Fibroblast of lung (primary cell): ENCODE results near the gene APBB1IP.

Experiments used
- EZH2 ChIP-seq: IDR thresholded peaks from 2 replicates; pipeline ENCODE4 v1.5.1; 2012; ENCODE audit warnings: low read length, control low read depth, mild to moderate bottlenecking; ENCODE audit errors: missing control alignments
- TF ChIP-seq, protein P1 (sequence below), 2 donors: IDR thresholded peaks in 1 of 2; conservative IDR thresholded peaks in 1 of 2; 1 replicate in 1 of 2; 2 replicates in 1 of 2; pipeline ENCODE4 v1.5.1; 2011 to 2012; ENCODE audit warnings: low read length in 2 of 2, control low read depth in 1 of 2, inconsistent platforms in 1 of 2, low read depth in 1 of 2, mild to moderate bottlenecking in 1 of 2

DNA sequence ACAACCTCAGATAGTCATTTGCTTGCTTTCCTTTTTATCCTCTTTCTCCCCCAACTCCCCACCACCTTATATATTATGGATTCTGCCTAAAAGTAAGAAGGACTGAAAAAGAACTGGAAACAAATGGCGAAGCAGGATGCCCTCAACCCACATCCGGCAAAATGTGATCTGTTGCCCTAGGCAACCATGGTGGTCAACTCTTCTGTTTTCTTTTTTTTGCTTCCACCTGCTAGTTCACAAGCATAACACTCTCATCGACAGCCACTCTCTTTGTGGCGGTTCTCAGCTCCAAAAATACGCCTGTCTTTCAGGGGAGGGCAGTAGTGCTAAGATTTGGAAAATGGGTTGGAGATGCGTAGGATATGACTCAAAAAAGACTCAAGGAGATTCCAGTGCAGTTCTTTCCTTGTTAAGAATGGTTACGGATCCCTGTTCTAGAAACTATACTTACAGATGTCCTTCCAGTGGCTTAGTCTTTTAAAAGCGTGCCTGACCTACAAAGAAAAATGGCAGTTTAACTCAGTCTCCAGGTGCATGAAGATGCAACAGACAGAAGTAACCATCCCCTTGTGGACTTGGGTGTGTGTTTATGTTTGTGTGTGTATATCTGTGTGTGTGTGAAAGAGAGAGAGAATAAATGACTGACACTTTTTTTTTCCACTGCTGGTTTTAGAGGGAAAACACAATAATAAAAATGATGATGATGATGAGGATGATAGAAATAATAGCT is 10.7 kb downstream of the APBB1IP start:
- TF ChIP-seq EZH2: no peak
- TF ChIP-seq, protein P1, sequence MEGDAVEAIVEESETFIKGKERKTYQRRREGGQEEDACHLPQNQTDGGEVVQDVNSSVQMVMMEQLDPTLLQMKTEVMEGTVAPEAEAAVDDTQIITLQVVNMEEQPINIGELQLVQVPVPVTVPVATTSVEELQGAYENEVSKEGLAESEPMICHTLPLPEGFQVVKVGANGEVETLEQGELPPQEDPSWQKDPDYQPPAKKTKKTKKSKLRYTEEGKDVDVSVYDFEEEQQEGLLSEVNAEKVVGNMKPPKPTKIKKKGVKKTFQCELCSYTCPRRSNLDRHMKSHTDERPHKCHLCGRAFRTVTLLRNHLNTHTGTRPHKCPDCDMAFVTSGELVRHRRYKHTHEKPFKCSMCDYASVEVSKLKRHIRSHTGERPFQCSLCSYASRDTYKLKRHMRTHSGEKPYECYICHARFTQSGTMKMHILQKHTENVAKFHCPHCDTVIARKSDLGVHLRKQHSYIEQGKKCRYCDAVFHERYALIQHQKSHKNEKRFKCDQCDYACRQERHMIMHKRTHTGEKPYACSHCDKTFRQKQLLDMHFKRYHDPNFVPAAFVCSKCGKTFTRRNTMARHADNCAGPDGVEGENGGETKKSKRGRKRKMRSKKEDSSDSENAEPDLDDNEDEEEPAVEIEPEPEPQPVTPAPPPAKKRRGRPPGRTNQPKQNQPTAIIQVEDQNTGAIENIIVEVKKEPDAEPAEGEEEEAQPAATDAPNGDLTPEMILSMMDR (conservative IDR thresholded peaks at IDR 0.05 in 1 of 2, IDR thresholded peaks at IDR 0.05 in 1 of 2; ENCODE audit: low read depth in 1 of 2, low read length in 2 of 2): no peak
